Dermis blood vessel endothelial cell (primary cell): Measurements from ENCODE around the gene SOX9. TPM values are rescaled to one million over a fixed set of nuclear protein-coding genes. Genes with fewer than 3 reads are reported as not detected.
"Not testable (repeated sequence)": the region's sequence is repeated elsewhere in the genome, so short reads cannot be mapped to it uniquely, and the experiment has no call there.

Source experiments
- DNase-seq: peaks from one replicate; pipeline ENCODE4 v3.0.0; 2010
- total RNA-seq: library from RNA; depleted of rRNA; stranded (reverse); fragments of >200 nt; gene quantifications from 2 replicates; pipeline ENCODE4 v1.2.3, GENCODE V29; 2014

The SOX9 gene
- total RNA-seq, 1 donor from 2014 or later, result 0.17 TPM

- no peak for DNase-seq
These were observed 9.4 kb upstream of the SOX9 start for GRCh38 chr17:72111336-72111923.

GRCh38 chr17:72111926-72112325, 8.9 kb upstream of the SOX9 start:
- not testable (repeated sequence) for DNase-seq

GRCh38 chr17:72113751-72114150, 7.1 kb upstream of the SOX9 start:
- DNase-seq, result no peak

- DNase-seq, result no peak
These were observed 4.9 kb upstream of the SOX9 start for GRCh38 chr17:72115781-72116525.

- DNase-seq, result no peak
These were observed 3.9 kb upstream of the SOX9 start for GRCh38 chr17:72116661-72117521.

GRCh38 chr17:72117535-72118334, 3.1 kb upstream of the SOX9 start:
- DNase-seq, result no peak

GRCh38 chr17:72118335-72119076, 2.3 kb upstream of the SOX9 start:
- peak; percentile 69 for DNase-seq

GRCh38 chr17:72119077-72119872, 1.5 kb upstream of the SOX9 start:
- DNase-seq, result no peak

- DNase-seq, result no peak
These were observed 763 bp upstream of the SOX9 start for GRCh38 chr17:72119873-72120641.

GRCh38 chr17:72121164-72122009, 567 bp downstream of the SOX9 start:
- DNase-seq, result no peak

GRCh38 chr17:72122010-72122764, 1.4 kb downstream of the SOX9 start:
- no peak for DNase-seq

- DNase-seq, result no peak
These were observed 2.1 kb downstream of the SOX9 start for GRCh38 chr17:72122765-72123529.

- DNase-seq, result no peak
These were observed 3.0 kb downstream of the SOX9 start for GRCh38 chr17:72123530-72124437.

GRCh38 chr17:72124438-72124775, 3.6 kb downstream of the SOX9 start:
- no peak for DNase-seq

- DNase-seq, result no peak
These were observed 4.4 kb downstream of the SOX9 start for GRCh38 chr17:72125226-72125651.

- no peak for DNase-seq
These were observed 4.9 kb downstream of the SOX9 start for GRCh38 chr17:72125742-72126141.
